Activated T-helper 1 cell treated with anti-CD3 and anti-CD28 coated beads, Interleukin-12 subunit alpha, Interleukin-12 subunit beta, Interleukin-2, Interleukin-4 antibody, amounts not matched to agents 30 ng/mL and 10 ng/mL and 1 ng/mL, durations not matched to agents 14 hours and 24 hours and 36 hours (primary cell): ENCODE measurements around the gene CFAP46. TPM values are rescaled to one million over a fixed set of nuclear protein-coding genes. Genes with fewer than 3 reads are reported as not detected.

ENCODE experiments used
- DNase-seq: peaks from one replicate; pipeline ENCODE4 v3.0.0; 2021; ENCODE audit warnings: low spot score
- H3K27ac Mint-ChIP-seq: one replicate; pipeline ENCODE4 v1.8.0; 2021; ENCODE audit warnings: mild to moderate bottlenecking, mixed read lengths
- H3K27me3 Mint-ChIP-seq: one replicate; pipeline ENCODE4 v1.8.0; 2022; ENCODE audit warnings: mild to moderate bottlenecking, moderate library complexity, mixed read lengths; ENCODE audit not compliant: insufficient read depth
- H3K36me3 Mint-ChIP-seq: one replicate; pipeline ENCODE4 v1.8.0; 2021; ENCODE audit warnings: low read depth, mixed read lengths
- H3K4me1 Mint-ChIP-seq: one replicate; pipeline ENCODE4 v1.8.0; 2021; ENCODE audit warnings: low read depth, mixed read lengths
- H3K4me3 Mint-ChIP-seq: one replicate; pipeline ENCODE4 v1.8.0; 2021; ENCODE audit warnings: mild to moderate bottlenecking, moderate library complexity, mixed read lengths
- H3K9me3 Mint-ChIP-seq: one replicate; pipeline ENCODE4 v1.8.0; 2021; ENCODE audit warnings: mixed read lengths
- intact Hi-C: fragments of 100-400 bp; cut with micrococcal nuclease; formaldehyde crosslinking; loops from one replicate; pipeline ENCODE4 v1.15.1; 2024
- total RNA-seq: library from RNA; stranded (reverse); gene quantifications from 2 replicates; pipeline ENCODE4 v1.2.3, GENCODE V29; 2022

CFAP46 gene
- total RNA-seq, 1 donor from 2014 or later: not detected

DNA sequence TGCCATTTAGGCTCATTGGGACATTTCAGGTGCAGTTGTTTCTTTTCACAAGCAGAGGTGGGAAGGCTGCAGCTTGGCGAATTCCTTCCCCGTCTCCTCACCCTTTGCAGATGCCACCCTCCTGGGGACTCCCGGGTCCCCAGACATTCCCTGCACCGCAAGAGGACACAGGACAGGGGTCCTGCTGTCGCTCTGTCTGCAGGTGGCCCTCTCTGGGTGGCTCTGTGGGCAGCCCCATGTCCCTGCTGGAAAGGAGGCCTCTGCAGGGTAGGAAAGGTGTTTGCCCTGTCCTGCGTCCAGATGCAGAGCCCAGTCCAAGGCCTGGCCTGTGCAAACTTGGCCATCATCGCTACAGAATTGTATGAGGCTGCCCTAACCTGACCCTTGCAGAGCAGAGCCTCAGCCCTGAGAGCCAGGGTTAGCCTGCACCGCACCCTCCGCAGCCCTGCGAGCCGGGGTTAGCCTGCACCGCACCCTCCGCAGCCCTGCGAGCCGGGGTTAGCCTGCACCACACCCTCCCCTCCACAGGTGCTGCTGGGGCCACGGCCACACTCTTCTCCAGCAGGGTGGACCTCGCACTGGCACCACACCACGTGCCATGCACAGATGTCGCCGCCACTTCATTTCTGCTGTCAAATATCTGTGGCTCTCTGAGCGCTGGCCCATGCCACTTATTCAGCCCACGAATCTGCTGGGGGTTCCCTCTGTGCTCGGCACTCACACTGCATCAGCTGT lies 61.0 kb downstream of the CFAP46 start:
- H3K4me1 Mint-ChIP-seq: no peaks in the 10 kb centered on the region
- no peaks in the 10 kb centered on the region for H3K27me3 Mint-ChIP-seq
- H3K4me3 Mint-ChIP-seq: no peak overlapping the region
- H3K36me3 Mint-ChIP-seq: no peaks in the 10 kb centered on the region
- intact Hi-C loops: no loop called here
- no peaks in the 10 kb centered on the region for H3K9me3 Mint-ChIP-seq
- no peak overlapping the region for H3K27ac Mint-ChIP-seq
- DNase-seq: no peak

DNA sequence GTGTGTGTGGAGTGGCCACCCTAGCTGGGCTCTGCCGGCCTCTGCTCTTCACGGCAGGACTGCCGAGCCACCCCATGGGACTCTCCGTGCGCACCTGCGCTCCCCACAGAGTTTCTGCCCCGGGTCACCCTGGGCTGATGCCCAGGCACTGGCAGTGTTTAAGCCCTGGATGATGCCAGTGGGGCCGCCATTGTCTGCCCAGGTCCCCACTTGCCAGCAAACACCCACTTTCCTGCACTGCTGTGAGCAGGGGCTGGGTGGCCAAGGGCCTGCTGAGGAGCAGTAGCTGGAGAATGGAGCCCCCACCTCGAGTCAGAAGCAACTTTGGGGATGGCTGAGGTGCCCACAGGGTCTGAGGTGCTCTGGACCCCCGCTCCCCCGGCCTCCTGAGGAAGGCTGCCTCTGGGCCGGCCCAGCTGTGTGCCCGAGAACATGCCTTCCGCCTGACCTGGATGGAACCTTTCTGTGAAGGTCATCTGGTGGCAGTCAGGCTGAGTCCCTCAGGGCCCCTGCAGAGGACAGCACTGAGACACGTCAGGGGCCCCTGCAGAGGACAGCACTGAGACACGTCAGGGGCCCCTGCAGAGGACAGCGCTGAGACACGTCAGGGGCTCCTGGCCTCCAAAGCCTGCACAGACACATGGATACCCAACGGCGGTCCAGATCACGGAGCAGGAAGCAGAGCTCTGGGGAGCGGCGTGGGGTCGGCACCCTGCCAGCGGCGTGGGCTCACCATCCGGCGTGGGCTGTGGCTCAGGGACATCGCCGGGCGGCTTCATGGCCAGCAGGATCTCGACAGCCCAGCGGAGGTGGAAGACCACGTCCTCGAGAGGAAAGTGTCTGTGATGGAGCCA lies 62.0 kb downstream of the CFAP46 start:
- Mint-ChIP-seq H3K4me1 (no peaks in the 10 kb centered on the region), H3K27ac (no peak overlapping the region), H3K27me3 (no peaks in the 10 kb centered on the region), H3K36me3 (no peaks in the 10 kb centered on the region), H3K4me3 (no peak overlapping the region), H3K9me3 (no peaks in the 10 kb centered on the region)
- intact Hi-C loops: no loop called here
- no peak for DNase-seq

DNA sequence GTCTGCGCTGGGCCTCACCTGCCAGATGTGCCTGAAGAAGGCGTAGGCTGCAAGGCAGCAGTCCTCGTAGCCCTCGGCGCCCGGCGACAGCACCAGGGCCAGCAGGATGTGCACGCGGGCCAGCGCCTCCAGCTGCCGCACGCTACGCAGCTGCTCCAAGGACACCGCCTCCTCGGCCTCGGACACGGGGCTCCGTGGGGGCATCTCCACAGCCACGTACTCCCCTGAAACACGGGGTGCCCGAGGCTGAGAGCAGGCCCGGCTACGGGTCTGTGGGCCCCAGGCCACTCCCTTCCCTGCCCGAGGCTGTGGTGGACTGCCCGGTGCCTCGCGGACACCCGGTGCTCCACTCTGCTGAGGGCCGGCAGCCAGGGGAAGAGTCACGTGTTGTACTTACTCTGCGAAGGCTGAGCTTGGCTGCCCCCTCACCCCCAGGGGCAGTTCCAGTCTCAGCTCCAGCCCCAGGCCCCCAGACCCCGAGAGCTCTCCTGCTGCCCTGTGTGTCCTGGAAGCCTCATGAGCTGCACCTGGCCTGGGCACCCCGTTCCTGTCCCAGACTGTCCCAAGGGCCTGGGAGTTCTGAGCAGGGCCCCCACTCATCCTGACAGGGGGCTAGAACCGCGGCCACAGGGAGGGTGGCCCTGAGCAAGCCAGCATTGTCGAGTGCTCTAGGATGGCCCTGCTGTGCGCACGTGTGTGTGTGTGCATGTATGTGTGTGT lies 62.8 kb downstream of the CFAP46 start:
- Mint-ChIP-seq H3K27ac (no peak overlapping the region), H3K9me3 (no peaks in the 10 kb centered on the region), H3K36me3 (no peaks in the 10 kb centered on the region), H3K27me3 (no peaks in the 10 kb centered on the region), H3K4me1 (no peaks in the 10 kb centered on the region), H3K4me3 (no peak overlapping the region)
- intact Hi-C loops: no loop called here
- DNase-seq: no peak

DNA sequence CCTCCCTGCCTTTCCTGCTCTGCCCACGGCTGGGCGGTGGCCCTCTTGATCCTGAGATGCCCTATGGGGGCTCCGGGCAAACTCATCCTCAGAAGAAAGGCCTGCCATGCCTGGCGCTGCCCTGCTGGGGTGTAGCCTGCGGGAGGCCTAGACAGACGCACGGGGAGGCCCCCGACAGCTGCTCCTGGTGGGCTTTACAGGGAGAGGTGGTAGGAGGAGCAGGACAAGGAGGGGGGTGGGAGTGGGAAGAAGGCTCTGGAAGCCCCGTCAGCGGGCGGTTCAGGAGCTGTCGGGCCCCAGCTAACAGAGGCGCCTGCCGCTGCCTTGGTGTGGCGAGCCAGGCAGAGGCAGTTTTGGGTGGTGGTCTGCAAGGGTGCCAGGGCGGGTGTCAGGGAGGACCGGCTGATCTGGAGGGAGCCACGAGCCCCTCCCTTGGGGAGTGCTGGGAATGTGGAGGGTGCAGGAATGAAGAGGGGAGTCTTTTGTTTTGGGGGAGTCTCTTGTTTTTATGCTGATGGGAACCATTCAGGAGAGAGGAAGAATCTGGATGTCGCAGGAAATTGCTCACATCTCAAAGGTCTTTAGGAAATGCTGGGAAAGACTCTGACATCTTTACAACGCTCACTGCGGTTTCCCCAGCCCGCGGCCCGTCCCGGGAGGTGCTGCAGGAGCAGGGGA lies 63.5 kb downstream of the CFAP46 start:
- Mint-ChIP-seq H3K9me3 (no peaks in the 10 kb centered on the region), H3K27ac (no peak overlapping the region), H3K27me3 (no peaks in the 10 kb centered on the region), H3K36me3 (no peaks in the 10 kb centered on the region), H3K4me1 (no peaks in the 10 kb centered on the region), H3K4me3 (no peak overlapping the region)
- intact Hi-C loops: no loop called here
- no peak for DNase-seq

DNA sequence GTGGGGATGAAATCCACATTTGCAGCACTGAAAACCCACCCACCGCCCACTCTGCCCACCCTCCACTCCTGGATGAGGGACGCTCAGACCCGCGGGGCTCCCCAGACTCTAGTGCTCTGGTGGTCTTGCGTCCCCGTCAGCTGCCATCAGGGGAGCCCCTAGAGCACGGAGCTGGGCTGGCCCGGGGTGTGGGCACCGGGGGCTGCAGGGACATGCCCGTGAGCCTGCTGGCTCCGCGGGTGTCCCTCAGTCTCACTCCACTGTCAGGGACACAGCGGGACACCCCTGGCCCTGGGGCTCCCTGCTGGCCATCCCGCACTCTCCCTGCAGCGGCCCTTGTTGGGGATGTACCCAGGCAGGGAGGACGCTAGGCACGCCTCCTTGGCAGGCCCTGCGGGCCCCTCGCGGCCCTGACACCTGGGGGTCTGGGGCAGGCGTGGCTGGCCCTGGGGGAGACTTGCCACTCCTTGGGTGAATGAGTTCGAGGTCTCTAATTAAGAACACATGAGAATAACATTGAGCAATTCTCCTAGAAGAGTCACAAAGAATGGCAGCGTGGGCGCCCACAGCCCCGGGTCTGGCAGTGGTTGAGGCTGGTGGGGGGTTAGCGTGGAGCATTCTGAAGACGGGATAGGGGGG lies 64.2 kb downstream of the CFAP46 start:
- Mint-ChIP-seq H3K27me3 (no peaks in the 10 kb centered on the region), H3K4me1 (no peaks in the 10 kb centered on the region), H3K4me3 (no peak overlapping the region), H3K27ac (no peak overlapping the region), H3K9me3 (no peaks in the 10 kb centered on the region), H3K36me3 (no peaks in the 10 kb centered on the region)
- intact Hi-C loops: no loop called here
- no peak for DNase-seq

DNA sequence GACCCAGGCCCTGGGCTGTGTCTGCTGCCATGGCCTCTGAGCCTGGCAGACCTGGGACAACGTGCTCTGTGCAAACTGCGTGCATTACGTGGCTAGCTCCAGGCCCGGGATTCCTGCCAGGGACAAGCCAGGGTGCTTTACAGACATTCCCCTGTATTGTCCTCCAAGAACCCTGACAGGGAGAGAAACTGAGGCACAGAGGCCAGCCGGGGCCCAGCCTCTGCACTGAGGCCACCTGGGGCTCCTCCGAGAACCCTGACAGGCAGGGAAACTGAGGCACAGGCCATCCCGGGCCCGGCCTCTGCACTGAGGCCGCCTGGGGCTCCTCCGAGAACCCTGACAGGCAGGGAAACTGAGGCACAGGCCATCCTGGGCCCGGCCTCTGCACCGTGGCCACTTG lies 64.9 kb downstream of the CFAP46 start:
- Mint-ChIP-seq H3K4me1 (no peaks in the 10 kb centered on the region), H3K9me3 (no peaks in the 10 kb centered on the region), H3K4me3 (no peak overlapping the region), H3K27ac (no peak overlapping the region), H3K27me3 (no peaks in the 10 kb centered on the region), H3K36me3 (no peaks in the 10 kb centered on the region)
- intact Hi-C loops: no loop called here
- no peak for DNase-seq

DNA sequence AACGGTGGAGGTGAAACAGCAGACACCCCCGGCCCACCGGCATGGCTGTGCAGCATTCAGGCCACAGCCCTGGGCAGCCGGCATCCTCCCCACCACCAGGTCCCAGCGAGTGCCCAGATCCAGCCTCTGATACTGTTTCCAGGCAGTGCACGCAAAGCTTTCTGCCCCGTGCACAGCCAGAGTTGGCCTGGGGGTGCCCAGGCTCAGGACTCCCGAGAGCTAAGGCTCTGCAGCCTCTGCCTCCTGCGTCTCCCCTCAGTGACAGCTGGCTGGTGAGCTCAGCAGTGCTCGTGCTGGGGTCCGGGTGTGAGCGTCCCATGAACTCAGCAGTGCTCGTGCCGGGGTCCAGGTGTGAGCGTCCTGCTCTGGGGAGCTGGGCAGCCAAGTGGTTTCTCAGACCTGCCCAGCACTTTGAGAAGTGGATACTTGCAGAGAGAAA lies 65.4 kb downstream of the CFAP46 start:
- Mint-ChIP-seq H3K4me3 (no peak overlapping the region), H3K9me3 (no peaks in the 10 kb centered on the region), H3K27ac (no peak overlapping the region), H3K27me3 (no peaks in the 10 kb centered on the region), H3K36me3 (no peaks in the 10 kb centered on the region), H3K4me1 (no peaks in the 10 kb centered on the region)
- intact Hi-C loops: no loop called here
- DNase-seq: no peak

DNA sequence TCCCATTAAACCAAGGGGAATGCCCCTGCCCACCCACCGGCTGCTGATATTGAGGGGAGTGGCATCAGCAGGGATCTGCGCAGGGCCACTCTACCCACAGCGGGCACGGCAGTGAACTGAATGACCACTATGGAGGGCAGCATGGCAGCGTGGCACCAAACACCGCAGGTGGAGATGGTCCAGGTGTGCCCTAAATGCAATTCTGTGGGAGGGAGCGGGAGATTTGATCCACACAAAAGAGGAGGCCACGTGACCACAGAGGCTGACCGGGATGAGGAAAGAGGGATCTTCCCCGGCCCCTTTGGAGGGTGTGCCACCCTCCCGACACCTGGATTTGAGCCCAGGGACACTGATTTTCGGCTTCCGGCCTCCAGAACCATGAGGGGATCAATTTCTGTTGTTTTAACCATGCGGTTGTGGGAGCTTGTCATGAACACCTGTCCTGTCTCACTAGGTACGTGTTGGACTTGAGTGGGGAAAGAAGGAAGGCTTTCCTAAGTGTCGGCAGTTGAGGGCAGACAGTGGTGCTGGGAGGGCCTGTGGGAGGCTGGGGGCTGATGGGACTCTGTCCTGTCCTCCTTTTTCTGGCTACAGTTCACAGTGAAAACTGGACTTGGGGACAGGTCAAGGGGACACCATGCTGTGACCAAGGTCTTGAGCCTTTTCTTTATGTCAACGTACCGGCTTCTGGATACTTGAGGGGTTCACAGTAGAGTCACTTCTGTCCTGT lies 66.1 kb downstream of the CFAP46 start:
- Mint-ChIP-seq H3K27ac (no peak overlapping the region), H3K36me3 (no peaks in the 10 kb centered on the region), H3K9me3 (no peaks in the 10 kb centered on the region), H3K4me3 (no peak overlapping the region), H3K27me3 (no peaks in the 10 kb centered on the region), H3K4me1 (no peaks in the 10 kb centered on the region)
- intact Hi-C loops: no loop called here
- DNase-seq: no peak

DNA sequence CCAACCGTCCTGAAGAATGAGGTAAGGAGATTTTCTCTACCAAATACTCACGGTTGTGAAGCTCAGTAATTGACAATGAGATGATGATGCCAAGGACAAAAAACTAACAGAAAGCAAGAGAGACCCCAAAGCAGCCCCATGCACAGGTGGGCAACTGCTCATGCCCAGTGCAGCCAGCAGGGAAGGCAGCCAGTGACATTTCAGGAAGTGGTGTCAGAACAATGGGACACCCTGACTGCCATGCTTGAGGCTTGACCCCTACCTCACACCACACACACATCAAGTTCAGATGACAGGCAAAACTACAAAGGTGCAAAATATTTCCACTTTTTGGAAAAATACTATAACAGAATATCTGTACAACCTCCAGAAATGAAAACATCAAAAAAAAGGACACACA lies 66.9 kb downstream of the CFAP46 start:
- Mint-ChIP-seq H3K4me3 (no peak overlapping the region), H3K9me3 (no peaks in the 10 kb centered on the region), H3K36me3 (no peaks in the 10 kb centered on the region), H3K4me1 (no peaks in the 10 kb centered on the region), H3K27ac (no peak overlapping the region), H3K27me3 (no peaks in the 10 kb centered on the region)
- intact Hi-C loops: no loop called here
- no peak for DNase-seq

DNA sequence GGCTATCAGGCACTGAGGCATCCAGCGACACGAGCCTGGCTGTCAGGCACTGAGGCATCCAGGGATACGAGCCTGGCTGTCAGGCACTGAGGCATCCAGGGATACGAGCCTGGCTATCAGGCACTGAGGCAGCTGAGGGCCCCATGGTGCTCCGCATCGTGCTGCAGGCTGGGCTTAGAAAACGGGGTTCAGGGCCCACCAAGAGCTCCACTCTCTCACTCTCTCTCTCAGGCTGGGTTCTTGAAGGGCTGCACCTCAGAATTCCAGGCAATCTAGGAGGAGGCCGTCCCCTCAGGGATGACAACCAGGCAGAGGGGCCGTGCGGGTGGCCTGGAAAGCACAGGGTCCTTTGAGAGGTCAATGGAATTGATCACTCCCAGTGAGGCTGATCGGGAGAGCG lies 69.0 kb downstream of the CFAP46 start:
- H3K4me3 Mint-ChIP-seq: no peak overlapping the region
- intact Hi-C loops: no loop called here
- no peaks in the 10 kb centered on the region for H3K36me3 Mint-ChIP-seq
- no peaks in the 10 kb centered on the region for H3K9me3 Mint-ChIP-seq
- no peaks in the 10 kb centered on the region for H3K4me1 Mint-ChIP-seq
- H3K27ac Mint-ChIP-seq: no peak overlapping the region
- no peaks in the 10 kb centered on the region for H3K27me3 Mint-ChIP-seq
- DNase-seq: no peak

DNA sequence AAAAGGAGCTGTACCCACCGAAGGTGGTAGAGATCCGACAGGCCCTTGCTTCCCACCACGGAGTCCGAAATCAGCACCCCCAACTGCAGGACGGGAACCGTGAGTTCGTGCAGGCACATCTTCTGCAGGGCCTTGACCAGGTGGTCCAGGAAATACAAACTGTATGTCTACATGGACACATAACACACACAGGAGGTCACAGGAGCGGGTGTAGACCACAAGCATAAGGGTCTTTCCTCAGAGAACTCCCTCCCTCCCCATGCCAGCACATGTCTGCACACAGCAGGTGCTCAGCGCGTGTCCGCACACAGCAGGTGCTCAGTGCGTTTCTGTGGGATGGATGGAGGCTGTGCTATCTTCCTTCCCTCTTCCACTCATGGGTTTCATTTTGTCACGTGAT lies 69.7 kb downstream of the CFAP46 start:
- Mint-ChIP-seq H3K9me3 (no peaks in the 10 kb centered on the region), H3K36me3 (no peaks in the 10 kb centered on the region), H3K4me3 (no peak overlapping the region), H3K27me3 (no peaks in the 10 kb centered on the region), H3K4me1 (no peaks in the 10 kb centered on the region), H3K27ac (no peak overlapping the region)
- no peak for DNase-seq
- intact Hi-C loops: no loop called here

DNA sequence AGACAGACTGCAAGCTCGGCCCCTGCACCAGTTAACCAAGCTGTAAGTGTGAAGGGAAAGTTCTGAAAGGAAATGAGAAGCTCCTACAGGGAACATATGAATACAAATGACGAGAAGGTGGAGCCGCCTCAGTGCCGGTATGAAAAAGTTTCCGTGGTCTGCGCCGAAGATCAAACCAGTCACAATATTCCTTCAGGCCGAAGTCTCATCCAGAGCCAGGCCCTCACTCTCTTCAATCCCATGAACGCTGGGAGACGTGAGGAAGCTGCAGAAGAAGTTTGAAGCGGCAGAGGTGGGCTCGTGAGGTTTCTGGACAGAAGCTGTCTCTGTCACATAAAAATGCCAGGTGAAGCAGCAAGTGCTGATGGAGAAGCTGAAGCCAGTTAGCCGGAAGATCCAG lies 71.9 kb downstream of the CFAP46 start:
- Mint-ChIP-seq H3K36me3 (no peaks in the 10 kb centered on the region), H3K9me3 (no peaks in the 10 kb centered on the region)
- DNase-seq: no peak

More for the DNA sequence above, 71.9 kb downstream of the CFAP46 start:
- intact Hi-C loops: no loop called here
- Mint-ChIP-seq H3K4me1 (no peaks in the 10 kb centered on the region), H3K27me3 (no peaks in the 10 kb centered on the region), H3K4me3 (no peak overlapping the region), H3K27ac (no peak overlapping the region)
